Measurements from ENCODE around the gene STAT2. TPM values are rescaled to one million over a fixed set of nuclear protein-coding genes. Genes with fewer than 3 reads are reported as not detected.

Gene STAT2
- total and polyA plus RNA-seq, 10 of the 15 experiments (the other 5 are each of a cell fraction or from before 2014, with no cell fraction given) = 16.9 to 106 (median 77.9) TPM

DNA sequence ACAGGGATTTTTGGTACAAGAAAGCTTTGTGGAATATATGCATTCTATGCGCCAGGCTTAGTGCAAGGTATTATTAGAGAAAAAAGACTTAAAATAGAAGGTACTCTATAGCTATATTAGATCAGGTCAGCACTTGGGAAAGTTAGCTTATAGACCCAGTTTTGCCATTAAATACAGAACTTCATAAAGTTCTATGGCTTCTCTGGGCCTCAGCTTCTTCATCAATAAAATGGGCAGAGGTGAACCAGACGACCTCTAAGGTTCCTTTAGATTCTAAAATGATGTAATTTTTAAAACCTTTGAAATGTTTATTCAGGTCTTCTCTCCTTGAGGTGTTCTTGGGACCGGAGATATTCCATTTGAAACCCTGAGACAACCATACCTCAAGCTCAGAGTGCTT is 51.2 kb downstream of the STAT2 start:
- H3K36me3 ChIP-seq (ENCODE audit: control insufficient read depth in 2 of 2, insufficient read depth in 2 of 2, low read length in 1 of 2) = peaks cover 1 to 14% of the 10 kb centered on the region in 2 experiments
- no peaks in the 10 kb centered on the region for H3K9me3 ChIP-seq (replicated peaks; ENCODE audit: control insufficient read depth, insufficient read depth, low read length)
- no peak overlapping the region for H2AFZ ChIP-seq (ENCODE audit: control insufficient read depth, low read depth, low read length)
- no peak overlapping the region for H3K4me3 ChIP-seq
- H3K27me3 ChIP-seq (replicated peaks in 1 of 2; ENCODE audit: control insufficient read depth in 2 of 2, insufficient read depth in 2 of 2, low read length in 1 of 2) = no peaks in the 10 kb centered on the region
- H3K4me2 ChIP-seq (ENCODE audit: control insufficient read depth, insufficient read depth) = no peak overlapping the region
- CTCF ChIA-PET = interaction anchor here (0.5 to 2.6 kb wide), 5 partner anchors 8 to 156 kb away, joined by 3 to 9 read pairs (median 3); partner anchors contain the start of genes CNPY2, SMARCC2 and TIMELESS
- BruUV-seq (replicated peaks) = no TSS peak
- no peaks in the 10 kb centered on the region for H3K4me1 ChIP-seq (ENCODE audit: control insufficient read depth, insufficient read depth, low read length)
- intact Hi-C loops (cut with micrococcal nuclease; ENCODE audit: unreplicated experiment) = no loop called here
- no peaks in the 10 kb centered on the region for H3K79me2 ChIP-seq (ENCODE audit: control insufficient read depth, insufficient read depth, low read length)
- no peak for DNase-seq (ENCODE audit: low read depth, low spot score)
- H3K27ac ChIP-seq (ENCODE audit: control insufficient read depth, insufficient read depth) = no peak overlapping the region
- H4K20me1 ChIP-seq (ENCODE audit: control insufficient read depth, insufficient read depth) = no peaks in the 10 kb centered on the region
- RAD21 ChIA-PET (ENCODE audit: unreplicated experiment) = no interaction called here
- SMC1A ChIA-PET (ENCODE audit: uncharacterized antibody, unreplicated experiment) = interaction anchor here (0.9 to 1.4 kb wide), 3 partner anchors 10 to 155 kb away, joined by 3 to 4 read pairs (median 4); partner anchors contain the start of gene RNF41
- 43% methylated on average over 3 of the region's 3 CpGs for WGBS (ENCODE audit: insufficient coverage, insufficient replicate concordance, low lambda C conversion rate, missing lambda C conversion rate)
- in situ Hi-C loops (cut with MboI) = no loop called here
- no peak for TF ChIP-seq IKZF2 (IDR thresholded peaks at IDR 0.05)
- H3K9ac ChIP-seq (ENCODE audit: control insufficient read depth, insufficient read depth, low read length) = no peak overlapping the region
- no peak for ATAC-seq
- FAIRE-seq = no peak
- POLR2A ChIA-PET = interaction anchor here (0.6 to 1.1 kb wide), 5 partner anchors 23 to 635 kb away, joined by 3 to 5 read pairs (median 3); partner anchors contain the start of gene MYL6

DNA sequence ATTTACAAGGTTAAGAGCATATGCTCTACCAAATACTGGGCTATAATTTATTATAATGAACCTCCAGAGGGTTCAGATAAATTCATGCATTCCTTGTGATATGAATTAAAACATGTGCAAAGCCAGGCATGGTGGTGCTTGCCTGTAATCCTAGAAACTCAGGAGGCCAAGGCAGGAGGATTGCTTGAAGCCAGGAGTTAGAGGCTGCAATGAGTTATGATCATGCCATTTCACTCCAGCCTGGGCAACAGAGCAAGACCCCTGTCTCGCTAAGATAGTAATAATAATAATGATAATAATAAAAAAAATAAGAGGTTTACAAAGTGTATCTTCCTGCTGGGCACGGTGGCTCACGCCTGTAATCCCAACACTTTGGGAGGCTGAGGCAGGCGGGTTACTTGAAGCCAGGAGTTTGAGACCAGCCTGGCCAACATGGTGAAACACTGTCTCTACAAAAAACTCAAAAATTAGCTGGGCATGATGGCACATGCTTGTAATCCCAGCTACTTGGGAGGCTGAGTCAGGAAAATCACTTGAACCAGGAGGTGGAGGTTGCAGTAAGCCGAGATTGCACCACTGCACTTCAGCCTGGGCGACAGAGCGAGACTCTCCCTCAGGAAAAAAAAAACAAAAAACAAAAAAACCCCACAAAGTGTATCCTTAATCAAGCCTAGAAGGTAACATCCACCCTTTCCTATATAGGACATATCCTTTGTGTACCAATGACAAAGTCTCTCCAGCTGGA is 52.5 kb downstream of the STAT2 start:
- CTCF ChIA-PET = interaction anchor here (0.7 to 2.6 kb wide), 5 partner anchors 9 to 157 kb away, joined by 3 to 9 read pairs (median 3); partner anchors contain the start of genes CNPY2 and TIMELESS
- ATAC-seq = no peak
- BruUV-seq (replicated peaks) = no TSS peak

More for the DNA sequence above, 52.5 kb downstream of the STAT2 start:
- Histone ChIP-seq H3K27ac (ENCODE audit: control insufficient read depth, insufficient read depth) (no peak overlapping the region), H3K4me3 (no peak overlapping the region), H3K4me2 (ENCODE audit: control insufficient read depth, insufficient read depth) (no peak overlapping the region), H3K36me3 (ENCODE audit: control insufficient read depth in 2 of 2, insufficient read depth in 2 of 2, low read length in 1 of 2) (peaks cover 1 to 14% of the 10 kb centered on the region in 2 experiments), H2AFZ (ENCODE audit: control insufficient read depth, low read depth, low read length) (no peak overlapping the region), H3K79me2 (ENCODE audit: control insufficient read depth, insufficient read depth, low read length) (no peaks in the 10 kb centered on the region), H3K9me3 (replicated peaks; ENCODE audit: control insufficient read depth, insufficient read depth, low read length) (no peaks in the 10 kb centered on the region), H3K9ac (ENCODE audit: control insufficient read depth, insufficient read depth, low read length) (no peak overlapping the region), H3K4me1 (ENCODE audit: control insufficient read depth, insufficient read depth, low read length) (peaks cover 4% of the 10 kb centered on the region; the same call in 1 of the 2 replicates), H4K20me1 (ENCODE audit: control insufficient read depth, insufficient read depth) (no peaks in the 10 kb centered on the region), H3K27me3 (replicated peaks in 1 of 2; ENCODE audit: control insufficient read depth in 2 of 2, insufficient read depth in 2 of 2, low read length in 1 of 2) (no peaks in the 10 kb centered on the region)
- RAD21 ChIA-PET (ENCODE audit: unreplicated experiment) = interaction anchor here (0.9 kb wide), 1 partner anchor 101 kb away, joined by 3 read pairs; no protein-coding TSS in a partner anchor
- in situ Hi-C loops (cut with MboI) = no loop called here
- SMC1A ChIA-PET (ENCODE audit: uncharacterized antibody, unreplicated experiment) = interaction anchor here (1.3 kb wide), 1 partner anchor 157 kb away, joined by 4 read pairs; no protein-coding TSS in a partner anchor
- DNase-seq (ENCODE audit: low read depth, low spot score) (no peak), FAIRE-seq (no peak)
- POLR2A ChIA-PET = interaction anchor here (0.7 kb wide), 1 partner anchor 9 kb away, joined by 3 read pairs; no protein-coding TSS in a partner anchor
- 99% methylated on average over 4 of the region's 7 CpGs for WGBS (ENCODE audit: insufficient coverage, insufficient replicate concordance, low lambda C conversion rate, missing lambda C conversion rate)
- intact Hi-C loops (cut with micrococcal nuclease; ENCODE audit: unreplicated experiment) = no loop called here
- TF ChIP-seq JUNB (IDR thresholded peaks at IDR 0.05) = no peak
- no peak for TF ChIP-seq EGR1 (IDR thresholded peaks at IDR 0.05; ENCODE audit: borderline replicate concordance in 1 of 2, low read depth in 2 of 2, low read length in 2 of 2)
- TF ChIP-seq TCF12 (IDR thresholded peaks at IDR 0.05; ENCODE audit: low read depth, low read length) = no peak
- no peak for TF ChIP-seq HDGF (IDR thresholded peaks at IDR 0.05)
- no peak for TF ChIP-seq SP1 (IDR thresholded peaks at IDR 0.05; ENCODE audit: low read depth, low read length)

Measured in GM12878 (cell line).